Activated CD8-positive, alpha-beta memory T cell treated with anti-CD3 and anti-CD28 coated beads for 1 hour (primary cell): ENCODE results near the gene SPTBN4.
"Not testable (repeated sequence)": the region's sequence is repeated elsewhere in the genome, so short reads cannot be mapped to it uniquely, and the experiment has no call there.

Source experiments
- DNase-seq, 2 donors: peaks; one replicate each; pipeline ENCODE4 v3.0.0-alpha.2; 2020; ENCODE audit warnings: low read depth in 1 of 2; ENCODE audit errors: extremely low read depth in 1 of 2

The SPTBN4 gene

DNA sequence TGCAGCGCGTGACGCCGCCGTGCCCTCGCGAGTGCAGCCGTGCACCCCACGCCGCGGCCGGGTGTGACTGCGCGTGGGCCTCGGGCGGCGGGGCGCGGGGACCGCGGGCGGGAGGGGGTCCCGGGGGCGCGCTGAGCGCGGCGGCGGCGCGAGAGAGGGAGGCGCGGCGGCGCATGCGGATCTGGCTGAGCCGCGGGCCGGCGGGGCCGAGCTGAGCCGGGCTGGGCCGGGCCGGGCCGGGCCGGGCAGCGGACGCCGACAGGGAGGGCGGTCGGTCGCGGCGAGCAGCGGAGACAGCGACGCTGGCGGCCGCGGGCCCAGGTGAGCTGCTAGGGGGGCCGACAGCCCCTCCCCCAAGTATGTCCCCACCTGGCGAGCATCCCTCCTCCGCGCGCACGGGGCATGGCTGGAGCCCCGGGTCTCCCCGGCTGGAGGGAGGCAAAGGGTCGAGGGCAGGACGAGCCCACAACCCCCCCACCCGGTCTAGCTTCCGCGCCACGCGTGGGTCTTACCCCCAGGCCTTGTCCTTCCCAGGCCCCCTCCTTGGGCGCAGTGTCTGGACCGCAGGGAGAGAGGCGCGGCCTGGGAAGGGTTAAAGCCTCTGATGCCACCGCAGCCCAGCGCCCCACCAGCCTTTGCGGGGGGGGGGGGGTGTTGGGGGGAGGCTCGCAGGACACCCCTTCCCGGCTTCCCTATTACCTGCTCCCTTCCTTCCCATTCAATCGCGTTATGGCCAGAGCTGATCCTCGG is at the start of gene SPTBN4:
SPTBN4 (plus strand) TSS at position 17 of the 750 bp plus-strand sequence. CDS start 5,621 bp downstream, outside the sequence.
- no peak for DNase-seq

DNA sequence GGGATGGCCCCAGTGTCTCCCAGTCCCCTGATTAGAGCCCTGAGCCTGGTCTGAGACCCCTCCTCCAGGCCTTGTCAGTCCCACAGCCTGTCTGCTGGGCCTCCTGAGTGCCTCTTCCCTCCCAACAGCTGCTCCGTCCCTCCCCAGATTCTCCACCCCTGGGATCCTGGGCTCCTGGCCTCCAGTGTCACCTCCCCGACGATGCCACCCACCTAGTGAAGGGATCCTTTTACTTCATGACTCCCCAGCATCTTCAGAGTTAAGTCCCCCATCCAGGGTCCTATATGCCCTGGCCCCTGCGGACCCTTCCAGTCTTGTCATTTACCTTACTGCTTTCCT is 49.2 kb upstream of the SPTBN4 start:
- DNase-seq, result no peak

- DNase-seq, result no peak
Measured at GRCh38 chr19:40418040-40418439, 48.8 kb upstream of the SPTBN4 start.

DNA sequence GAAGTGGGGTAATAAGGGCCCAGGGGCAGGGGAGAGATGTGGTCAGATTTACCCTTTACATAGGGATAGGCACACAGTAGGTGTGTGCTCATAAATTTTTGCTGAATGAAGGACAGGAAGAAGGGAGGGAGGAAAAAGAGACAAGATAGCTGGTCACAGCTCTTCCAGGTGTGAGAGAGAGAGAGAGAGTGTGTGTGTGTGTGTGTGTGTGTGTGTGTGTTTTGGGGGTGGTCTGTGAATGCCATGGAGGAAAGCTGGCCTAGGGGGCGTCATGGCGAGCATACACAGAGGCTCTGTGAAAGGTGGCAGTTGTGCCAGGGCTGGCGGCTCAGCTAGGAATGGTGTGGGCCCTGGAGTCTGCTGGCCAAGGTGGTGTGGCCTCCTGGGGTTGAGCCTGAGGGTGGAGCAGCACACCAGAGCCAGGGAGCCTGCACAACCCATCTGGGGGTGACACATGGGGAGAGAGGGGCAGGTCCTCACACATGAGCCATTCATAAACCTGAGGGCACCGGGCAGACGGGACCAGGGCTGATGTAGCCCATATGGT is 47.7 kb upstream of the SPTBN4 start:
- DNase-seq, result no peak

DNA sequence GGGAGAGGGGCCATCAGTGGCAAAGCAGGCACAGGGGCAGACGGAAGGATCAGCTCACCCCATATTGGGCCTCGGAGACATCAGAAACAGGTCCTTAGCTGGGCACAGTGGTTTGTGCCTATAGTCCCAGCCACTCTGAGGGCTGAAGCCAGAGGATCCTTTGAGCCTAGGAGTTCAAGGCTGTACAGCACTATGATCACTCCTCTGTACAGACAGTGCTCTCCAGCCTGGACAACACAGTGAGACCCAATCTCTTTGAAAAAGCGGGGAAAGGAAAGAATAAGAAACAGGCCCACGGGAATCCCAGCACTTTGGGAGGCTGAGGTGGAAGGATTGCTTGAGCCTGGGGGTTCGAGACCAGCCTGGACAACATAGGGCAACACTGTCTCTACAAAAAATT is 47.0 kb upstream of the SPTBN4 start:
- no peak for DNase-seq

- DNase-seq, result no peak
Measured at GRCh38 chr19:40420451-40420765, 46.4 kb upstream of the SPTBN4 start.

DNA sequence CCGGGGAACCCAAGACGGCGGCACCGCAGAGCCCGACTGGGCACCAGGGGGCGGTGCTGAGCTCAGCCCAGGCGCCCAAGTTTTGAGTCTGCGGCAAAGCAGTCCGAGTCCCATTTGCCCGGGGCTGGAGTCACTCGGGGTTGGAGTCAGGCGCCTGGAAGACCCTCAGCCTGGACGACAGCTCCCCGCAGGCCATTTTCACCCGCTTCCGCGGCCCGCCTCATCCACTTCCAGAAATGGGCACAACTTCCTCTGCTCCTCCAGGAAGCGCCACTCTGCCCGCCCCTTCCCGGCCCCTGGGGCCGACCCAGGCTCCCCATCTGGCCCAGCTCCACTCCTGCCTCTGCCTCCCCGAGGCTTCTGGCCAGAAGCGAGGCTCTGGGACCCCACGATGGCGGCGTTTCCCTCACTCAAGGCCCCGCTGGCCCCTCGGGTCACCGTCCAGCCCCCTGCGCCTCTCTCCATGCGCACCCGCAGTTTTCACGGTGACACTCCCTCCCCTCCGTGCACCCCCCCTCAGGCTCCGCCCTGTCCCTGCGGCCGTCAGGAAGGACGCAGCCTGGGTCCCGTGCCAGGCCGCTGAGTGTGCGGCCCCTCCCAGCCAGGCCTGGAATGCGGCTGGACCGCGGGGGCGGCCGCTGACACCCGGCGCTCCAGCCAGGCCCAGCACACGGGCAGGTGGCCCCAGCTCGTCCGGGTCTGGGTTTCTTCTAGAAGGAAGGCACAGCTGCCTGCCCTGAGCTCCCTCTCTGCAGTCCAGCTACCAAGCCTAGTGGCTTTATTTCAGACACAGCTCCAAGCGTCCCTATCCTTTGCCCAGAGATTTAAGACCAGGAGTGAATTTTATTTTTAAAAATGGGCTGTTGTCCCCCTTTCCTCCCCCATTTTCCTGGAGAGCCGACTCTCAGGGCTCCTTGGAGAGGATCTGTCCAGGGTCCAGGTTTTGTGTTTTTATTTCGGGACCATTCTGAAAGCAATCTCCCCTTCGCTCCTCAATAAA is 45.7 kb upstream of the SPTBN4 start:
- DNase-seq, result peak in 1 of 2 donors; percentile 60

DNA sequence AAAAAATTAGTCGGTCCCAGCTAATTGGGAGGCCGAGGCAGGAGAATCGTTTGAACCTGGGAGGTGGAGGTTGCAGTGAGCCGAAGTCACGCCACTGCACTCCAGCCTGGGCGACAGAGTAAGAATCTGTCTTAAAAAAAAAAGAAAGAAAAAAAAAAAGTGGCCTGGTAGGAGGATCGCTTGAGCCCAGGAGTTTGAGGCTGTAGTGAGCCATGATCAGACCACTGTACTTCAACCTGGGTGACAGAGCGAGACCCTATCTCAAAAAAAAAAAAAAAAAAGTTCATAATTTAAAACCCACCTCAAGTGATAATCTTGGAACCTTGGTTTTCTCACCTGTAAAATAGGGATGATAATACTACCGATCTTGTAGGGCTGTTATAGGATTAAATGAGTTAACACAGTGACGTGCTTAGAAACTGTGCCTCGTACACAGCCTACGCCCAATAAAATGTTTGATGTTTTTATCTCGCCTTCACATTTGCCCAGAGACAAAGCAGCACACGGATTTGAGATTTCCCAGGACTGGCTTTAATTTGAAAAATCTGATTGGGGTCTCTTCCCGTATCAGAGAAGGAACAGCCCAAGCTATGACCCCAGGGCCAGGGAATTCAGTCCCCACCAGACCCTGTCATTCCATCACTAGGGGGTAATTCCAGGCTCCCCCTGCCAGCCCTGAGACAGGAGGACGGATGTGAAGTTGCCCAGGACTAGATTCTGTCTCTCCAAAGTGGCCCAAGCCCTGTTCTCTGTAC is 44.6 kb upstream of the SPTBN4 start:
- no peak for DNase-seq

DNA sequence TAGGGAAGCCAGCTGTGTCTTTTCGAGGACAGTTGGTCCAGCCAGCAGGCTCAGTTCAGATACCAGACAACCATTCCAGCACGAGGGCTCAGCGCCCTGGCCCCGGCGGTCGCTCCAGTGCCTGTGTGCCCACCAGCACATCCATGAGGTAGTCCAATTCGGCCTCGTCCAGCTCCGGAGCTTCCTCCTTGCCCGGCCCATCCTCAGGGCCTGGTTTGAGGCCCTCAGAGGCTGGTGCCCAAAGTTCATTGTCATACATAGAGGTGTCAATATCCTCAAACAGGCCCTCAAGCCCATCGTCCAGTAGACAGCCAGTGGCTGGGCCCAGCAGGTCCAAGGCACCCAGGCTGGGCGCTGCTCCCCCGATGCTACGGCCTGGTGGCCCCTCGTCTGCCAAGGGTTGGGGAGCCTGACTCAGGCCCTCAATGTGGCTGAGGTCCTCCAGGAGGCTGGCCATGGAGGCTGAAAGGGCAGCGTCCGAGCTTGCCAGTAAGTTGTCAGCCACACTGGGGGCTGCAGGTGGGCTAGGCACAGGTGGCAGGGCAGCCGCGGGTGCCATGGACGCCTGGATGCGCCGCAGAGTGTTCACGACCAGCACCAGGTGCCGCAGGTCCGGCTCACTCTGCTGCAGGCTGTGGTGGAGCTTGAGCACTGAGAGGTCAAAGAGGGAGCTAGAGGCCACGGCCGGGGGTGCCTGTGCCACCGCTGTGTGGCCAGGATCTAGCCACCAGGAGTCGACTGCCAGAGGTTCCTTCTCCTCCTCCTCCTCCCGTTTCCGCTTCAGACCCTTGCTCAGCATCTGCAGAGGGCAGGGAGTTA is 43.8 kb upstream of the SPTBN4 start:
- DNase-seq, result no peak

DNA sequence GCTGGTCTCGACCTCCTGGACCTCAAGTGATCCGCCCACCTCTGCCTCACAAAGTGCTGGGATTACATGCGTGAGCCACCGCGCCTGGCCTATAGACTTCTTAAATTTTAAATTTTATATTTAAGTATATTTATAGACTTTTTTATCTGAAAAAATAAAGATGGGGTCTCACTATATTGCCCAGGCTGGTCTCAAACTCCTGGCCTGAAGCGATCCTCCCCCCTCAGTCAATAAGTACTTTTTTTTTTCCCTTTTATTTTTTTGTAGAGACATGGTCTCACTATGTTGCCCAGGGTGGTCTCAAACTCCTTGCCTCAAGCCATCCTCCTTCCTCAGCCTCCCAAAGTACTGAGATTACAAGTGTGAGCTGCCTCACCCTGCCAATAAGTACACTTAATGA is 42.9 kb upstream of the SPTBN4 start:
- DNase-seq, result no peak

GRCh38 chr19:40424637-40425449 is 42.0 kb upstream of the SPTBN4 start:
- no peak for DNase-seq

DNA sequence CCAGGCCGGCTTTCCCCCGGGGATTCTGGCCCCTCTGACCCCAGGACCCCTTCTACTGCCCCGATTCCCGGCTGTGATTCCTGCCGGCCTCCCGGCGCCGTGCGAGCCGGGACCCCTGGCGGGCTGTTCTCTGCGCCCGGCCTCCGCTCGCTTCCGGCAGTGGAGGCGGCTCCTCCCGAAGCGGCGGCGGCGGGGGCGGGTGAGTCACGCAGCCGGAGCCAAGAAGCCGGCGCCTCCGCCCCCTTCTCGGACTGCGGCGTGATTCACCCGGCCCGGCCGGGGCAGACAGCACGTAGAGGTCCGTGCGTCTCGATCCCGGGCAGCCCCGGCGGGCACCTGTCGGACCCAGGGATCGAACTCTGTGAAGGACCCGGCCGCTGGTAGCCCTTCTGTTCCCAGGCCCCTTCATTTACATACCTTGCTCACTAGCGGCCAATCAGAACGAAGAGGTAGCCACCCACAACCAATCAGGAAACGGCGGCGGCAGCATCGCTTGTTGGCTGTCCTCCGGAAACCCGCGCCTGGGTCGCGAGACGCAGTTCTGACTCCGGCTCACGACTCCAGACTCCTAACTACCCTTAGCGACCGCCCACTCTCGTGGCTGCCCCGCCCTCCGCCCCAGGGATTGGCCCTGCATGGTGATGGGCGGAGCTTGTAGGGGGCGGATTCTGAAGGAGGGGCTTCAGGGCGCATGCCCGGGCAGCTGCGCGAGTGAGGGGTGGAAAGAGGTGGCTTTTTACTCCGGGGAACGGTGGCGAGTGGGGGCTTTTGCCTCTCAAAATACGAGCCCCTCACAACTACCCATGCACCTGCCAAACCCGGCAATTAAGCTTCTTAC is 41.1 kb upstream of the SPTBN4 start, which contains the start of gene SERTAD1:
SERTAD1 (minus strand) TSS at position 543 of the 838 bp plus-strand sequence. CDS start 2,446 bp downstream, outside the sequence.
- DNase-seq, result peak; percentile 100

DNA sequence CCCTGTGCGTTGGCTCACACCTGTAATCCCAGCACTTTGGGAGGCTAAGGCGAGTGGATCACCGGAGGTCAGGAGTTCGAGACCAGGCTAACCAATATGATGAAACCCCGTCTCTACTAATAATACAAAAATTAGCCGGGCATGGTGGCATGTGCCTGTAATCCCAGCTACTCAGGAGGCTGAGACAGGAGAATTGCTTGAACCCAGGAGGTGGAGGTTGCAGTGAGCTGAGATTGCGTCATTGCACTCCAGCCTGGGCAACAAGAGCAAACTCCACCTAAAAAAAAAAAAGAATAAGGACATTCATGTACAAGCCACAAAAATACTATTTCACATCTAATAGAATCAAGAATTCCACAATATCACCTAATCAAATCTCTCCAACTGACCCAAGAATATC is 38.6 kb upstream of the SPTBN4 start:
- DNase-seq, result not testable (repeated sequence)

- DNase-seq, result not testable (repeated sequence)
Measured at GRCh38 chr19:40430242-40430641, 36.6 kb upstream of the SPTBN4 start.

DNA sequence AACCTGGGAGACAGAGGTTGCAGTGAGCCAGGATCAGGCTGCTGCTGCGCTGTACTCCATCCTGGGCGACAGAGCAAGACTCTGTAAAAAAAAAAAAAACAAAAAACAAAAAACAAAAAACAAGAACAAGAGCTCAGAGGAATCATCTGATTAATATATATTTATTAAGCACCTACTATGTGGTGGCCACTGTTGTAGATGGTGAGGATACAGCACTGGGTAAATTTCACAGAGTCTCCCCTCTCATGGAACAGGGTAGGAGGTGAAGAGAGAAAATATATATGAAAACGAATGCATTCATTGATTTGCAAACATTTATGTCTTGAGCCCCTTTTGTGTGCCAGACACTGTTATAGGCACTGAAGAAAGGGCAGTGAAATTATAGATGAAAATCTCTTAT is 35.1 kb upstream of the SPTBN4 start:
- DNase-seq, result no peak

- not testable (repeated sequence) for DNase-seq
Measured at GRCh38 chr19:40432760-40433159, 34.0 kb upstream of the SPTBN4 start.

GRCh38 chr19:40433391-40434216 is 33.2 kb upstream of the SPTBN4 start:
- peak in 1 of 2 donors; percentile 32 for DNase-seq
